Activated T-helper 9 cell treated with anti-CD3 and anti-CD28 coated beads, Interleukin-2, amount 50 U/mL, for 16 hours (primary cell): ENCODE data around the gene TOMT.
A peak's percentile ranks its signal among the peaks of the same experiment; 100 is the strongest.

Experiments
- DNase-seq: peaks from one replicate; pipeline ENCODE4 v3.0.0-alpha.2; 2020; ENCODE audit warnings: low read depth

The TOMT gene, protein sequence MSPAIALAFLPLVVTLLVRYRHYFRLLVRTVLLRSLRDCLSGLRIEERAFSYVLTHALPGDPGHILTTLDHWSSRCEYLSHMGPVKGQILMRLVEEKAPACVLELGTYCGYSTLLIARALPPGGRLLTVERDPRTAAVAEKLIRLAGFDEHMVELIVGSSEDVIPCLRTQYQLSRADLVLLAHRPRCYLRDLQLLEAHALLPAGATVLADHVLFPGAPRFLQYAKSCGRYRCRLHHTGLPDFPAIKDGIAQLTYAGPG

GRCh38 chr11:72105888-72106287 is at the start of gene TOMT:
Gene TOMT, plus strand, starts transcription at chr11:72105924. Its CDS starts 28 bp downstream, at chr11:72105952.
- no peak for DNase-seq

DNA sequence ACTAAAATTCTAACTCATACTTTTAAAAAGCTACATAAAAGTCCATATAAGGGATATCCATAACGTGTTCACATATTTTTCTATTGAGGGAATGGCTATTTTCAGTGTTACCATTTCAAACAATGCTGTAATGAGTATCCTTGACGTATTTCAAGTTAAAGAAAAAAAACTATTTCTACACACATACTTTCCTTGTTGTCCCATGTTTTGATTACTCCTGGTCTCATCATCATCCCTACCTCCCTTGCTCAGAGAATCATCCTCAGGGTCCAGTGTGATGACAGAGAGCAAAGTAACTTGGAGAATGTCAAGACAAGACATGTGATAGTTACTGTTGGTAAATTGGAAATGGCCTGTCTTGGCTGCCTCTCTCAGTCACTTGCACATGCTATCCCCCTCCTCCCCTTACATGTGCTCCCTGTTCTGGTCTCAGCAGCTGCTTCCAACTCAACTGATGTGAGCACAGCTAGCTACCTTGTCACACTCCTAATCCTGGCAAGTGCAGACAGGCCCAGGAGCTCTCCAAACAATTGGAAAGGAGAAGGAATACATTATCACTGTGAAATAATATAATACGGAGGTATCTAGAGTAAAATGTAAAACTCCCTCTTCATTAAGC is 47.2 kb upstream of the TOMT start:
- no peak for DNase-seq

DNA sequence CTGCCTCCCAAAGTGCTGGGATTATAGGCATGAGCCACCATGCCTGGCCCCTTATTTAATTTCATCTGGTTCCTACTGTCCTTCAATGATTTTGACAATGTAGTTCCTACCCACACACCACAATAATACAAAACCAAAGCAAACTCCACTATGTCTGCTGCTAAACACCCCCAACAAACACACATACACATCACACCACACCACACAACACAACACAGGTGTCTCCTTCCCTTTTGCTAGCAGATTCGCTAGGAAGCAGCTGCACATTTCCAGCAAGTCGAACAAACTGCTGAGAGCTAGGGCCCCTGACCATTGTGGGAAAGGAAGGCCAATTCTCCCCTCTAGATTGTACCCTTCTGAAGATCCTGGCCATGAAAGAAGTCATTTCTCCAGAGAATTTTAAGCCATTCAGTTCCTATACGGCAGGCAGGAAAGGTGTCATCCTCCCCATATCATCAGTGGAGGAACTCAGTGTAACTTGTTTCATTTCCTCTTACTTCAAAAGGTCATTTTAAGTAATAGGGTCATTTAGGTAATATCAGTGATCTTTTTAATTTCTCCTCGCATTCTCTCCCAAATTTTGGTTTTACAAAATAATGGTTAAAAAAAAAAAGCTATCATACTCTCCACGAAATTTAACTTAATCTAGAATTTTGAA is 43.9 kb upstream of the TOMT start:
- no peak for DNase-seq

DNA sequence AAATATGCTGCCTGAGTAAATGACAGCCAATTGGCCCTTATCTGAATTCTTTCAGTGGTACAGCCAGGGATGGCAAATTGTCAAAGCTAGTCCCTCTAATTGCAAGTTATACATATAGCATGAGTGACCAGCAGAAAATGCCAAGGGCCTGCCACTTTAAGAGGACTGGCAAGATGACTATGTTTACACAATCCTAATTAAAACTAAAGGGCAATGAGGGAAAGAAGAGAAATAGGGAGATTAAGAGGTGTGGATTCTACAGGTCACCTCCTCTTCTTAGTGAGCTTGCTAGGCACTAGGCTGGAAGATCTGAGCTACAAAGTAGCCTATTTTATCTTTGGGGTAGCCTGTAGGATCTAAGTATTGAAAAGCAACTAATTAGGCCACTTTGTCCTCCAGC is 38.9 kb upstream of the TOMT start:
- no peak for DNase-seq

- DNase-seq = no peak
These were observed 38.5 kb upstream of the TOMT start for GRCh38 chr11:72067266-72067665.

DNA sequence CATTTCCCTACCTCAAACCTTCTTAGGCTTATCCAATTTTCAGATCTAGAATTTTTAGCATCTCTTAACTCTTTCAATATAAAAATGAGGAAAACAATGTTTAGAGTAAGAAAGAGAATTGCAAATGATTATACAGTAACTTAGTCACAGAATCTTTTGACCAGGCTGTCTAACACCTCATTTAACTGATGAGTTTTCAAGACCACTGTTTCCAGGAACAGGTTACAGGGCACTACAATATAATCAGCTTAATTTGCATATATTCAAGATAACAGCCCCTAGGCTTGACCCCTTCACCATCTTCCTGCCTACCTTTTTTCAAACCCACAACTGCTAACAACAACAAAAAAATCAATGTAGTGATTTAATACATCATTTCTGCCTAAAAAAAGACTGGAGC is 38.0 kb upstream of the TOMT start:
- DNase-seq = no peak

DNA sequence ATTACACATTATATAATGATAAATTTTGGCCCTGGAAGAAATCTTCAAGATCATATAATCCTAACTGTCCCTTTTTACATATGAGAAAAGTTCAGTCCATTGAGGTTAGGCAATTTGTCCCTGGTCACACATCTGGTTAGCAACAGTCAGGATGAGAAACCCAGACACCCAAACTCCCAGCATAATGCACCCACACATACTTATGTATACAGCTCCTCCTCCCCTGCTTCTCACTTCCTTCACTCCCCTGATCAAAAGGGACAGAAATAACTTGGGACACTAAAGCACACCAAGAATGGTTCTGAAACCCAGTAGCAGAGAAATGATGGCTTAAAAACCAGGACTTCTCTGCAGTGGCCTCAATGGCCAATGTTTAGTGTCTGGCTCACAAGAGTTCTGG is 36.5 kb upstream of the TOMT start:
- DNase-seq = no peak

DNA sequence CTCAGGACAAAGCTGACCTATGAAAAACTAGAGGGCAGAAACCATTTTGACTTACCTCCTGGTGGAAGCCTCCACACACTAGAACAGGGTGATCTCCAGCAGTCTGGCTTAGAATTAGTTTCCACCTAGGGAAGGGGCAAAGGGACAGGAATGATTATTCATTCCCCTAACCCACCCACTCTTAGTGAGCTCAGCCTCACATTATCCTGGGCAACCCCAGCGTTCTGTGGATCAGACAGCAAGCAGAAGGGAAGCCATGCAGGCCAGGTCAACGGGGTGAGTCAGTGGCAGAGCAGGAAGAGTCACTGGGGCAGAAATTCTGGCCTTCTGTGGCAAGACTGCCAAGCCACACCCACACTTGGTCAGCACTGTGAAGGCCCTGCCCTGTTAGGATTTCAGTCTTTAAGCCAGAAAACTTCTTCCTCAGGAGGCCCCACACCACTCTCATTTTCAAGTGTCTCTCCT is 35.9 kb upstream of the TOMT start:
- no peak for DNase-seq

DNA sequence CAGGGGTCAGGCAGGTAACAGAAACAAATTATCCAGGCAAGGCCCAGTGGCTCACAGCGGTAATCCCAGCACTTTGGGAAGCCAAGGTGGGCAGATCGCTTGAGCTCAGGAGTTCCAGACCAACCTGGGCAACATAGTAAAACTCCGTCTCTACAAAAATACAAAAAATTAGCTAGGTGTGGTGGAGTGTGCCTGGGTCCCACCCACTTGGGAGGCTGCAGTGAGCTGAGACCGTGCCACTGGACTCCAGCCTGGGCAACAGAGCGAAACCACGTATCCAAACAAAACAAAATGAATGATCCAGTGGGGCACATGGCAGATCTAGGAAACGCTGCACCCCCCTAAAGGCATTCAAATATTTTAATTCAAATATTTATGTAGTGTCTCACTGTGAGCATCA is 35.2 kb upstream of the TOMT start:
- no peak for DNase-seq

- no peak for DNase-seq
These were observed 33.4 kb upstream of the TOMT start for GRCh38 chr11:72072348-72072747.

DNA sequence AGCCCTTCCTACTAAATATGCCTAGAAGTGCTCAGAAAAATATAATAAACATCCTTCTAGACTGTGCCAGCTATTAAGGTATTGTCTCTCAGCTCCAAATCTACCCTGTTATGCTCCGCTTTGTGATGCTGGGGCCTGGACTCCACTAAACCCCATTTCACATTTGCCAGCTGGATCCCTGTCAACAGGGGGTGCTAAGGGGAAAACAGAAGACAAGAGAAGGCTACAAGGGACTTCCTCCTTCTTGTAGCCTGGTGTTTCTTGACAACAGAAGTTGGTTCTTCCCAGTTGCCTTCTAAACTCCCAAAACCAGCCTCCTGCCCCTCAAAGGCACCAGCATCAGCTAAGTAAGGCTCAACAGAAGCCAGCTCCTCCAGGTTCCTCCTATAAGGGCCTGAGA is 30.6 kb upstream of the TOMT start:
- DNase-seq = no peak

GRCh38 chr11:72075756-72076155 is 30.0 kb upstream of the TOMT start:
- no peak for DNase-seq

DNA sequence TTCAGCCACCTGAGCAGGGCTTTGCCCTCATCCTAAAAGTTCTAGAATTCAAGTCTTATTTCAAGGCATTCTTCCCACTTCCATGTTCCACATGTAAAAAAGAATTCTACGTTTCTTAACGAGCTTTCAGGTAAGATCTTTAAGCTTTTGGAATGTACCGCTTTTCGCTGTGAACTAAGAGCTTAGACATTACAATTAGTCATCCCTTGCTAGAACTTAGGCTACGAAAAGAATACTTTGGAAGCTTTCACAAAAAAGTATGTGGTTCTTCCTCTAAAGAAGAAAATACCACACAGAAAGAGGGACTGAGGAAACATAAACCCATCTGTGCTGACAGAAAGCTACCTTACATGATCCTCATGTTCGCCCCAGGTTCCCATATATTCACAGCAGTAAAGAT is 27.2 kb upstream of the TOMT start:
- DNase-seq = no peak

GRCh38 chr11:72079819-72080325 is 25.9 kb upstream of the TOMT start:
- DNase-seq = no peak

DNA sequence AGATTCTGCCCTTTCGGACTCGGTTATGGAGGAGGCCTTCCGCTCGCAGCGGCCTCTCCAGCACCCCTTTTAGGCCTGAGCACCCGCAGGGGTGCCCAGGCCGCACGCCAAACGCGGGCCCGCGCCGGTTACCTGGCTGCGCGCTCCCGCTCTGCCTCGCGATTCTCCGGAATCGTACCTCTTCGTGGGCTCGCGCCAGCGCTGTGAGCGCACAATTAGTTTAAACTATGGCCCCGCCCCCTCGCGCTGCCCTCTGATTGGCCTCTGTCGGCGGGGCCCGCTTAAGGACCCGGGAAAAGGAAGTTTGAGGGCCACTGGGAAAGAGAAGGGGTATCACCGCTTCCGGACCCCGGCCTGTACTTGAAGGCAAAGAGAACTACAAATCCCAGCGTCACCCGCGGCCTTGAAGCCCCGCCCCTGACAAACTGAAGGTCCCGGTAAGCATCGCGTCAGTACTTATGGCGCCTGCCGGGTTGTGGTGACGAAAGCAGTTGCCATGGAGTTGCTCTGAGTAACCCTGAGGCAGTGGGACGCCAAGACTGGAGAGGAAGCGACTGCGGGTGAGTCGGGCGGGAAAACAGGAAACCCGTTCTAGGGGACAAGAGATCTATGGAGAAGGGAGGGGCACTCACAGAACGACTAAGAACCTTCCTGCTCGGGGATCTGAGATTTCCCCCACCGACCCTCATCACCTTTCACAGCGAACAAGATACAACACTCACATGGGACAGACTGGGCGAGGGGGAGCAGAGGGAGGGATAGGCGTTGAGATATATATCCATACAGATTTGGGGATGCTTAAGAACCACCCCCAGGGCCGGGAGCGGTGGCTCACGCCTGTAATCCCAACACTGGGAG is 25.2 kb upstream of the TOMT start, which contains the start of the genes LRRC51 and NUMA1:
Gene LRRC51 (plus strand): TSS at position 525 of the 858 bp plus-strand sequence. CDS start 8,234 bp downstream, outside the sequence.
Gene NUMA1 (minus strand): TSS at position 217 of the 858 bp plus-strand sequence. CDS start 44,599 bp downstream, outside the sequence.
- DNase-seq = peak; percentile 98

- DNase-seq = no peak
These were observed 24.5 kb upstream of the TOMT start for GRCh38 chr11:72081184-72081644.

DNA sequence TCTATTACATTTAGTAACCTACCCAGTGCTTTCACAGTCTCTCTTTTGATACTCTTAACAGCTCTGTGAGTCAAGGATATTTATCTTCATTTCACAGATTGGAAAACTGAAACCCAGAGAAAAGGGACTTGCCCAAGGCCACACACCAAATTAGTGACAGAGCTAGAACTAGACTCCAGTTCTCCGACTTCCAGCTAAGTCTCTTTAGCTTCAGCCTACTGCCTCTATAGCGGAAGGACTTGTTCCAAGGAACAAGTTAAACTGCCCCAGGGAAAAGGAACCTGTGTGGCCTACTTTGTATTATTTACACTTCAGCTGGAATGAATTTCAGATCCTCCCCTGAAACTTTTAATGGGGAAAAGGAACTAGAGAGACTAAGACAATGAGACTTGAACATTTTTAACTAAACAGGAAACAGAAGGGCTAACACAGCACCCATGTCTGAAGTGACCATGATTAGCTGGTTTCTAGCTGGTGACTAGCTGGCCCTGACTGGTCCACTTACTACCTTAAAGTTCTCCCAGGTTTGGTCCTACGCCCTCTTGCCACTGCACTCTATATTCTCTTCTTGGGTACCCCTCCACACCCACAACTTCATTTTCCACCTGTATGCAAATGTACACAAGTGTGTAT is 23.8 kb upstream of the TOMT start:
- DNase-seq = no peak

- DNase-seq = no peak
These were observed 22.3 kb upstream of the TOMT start for GRCh38 chr11:72083414-72083813.

GRCh38 chr11:72084076-72084475 is 21.6 kb upstream of the TOMT start:
- DNase-seq = no peak

DNA sequence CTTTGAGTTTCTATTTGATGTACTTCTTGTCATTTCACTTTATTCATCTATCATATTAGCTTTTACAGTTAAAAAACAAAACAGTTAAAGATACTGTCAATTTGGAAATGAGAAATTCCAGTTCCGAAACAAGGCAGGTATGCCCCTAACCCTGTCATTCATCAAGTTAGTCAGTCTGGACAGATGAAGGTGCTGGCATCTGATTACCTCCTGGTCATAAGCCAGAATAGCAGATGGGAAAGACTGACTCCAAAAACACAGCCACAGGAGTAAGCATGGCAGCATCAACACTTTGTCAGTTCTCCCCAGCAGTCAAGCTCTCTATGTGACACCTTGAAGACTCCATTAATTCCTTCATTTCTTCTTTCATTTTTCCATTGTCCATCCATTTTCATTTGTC is 20.8 kb upstream of the TOMT start:
- no peak for DNase-seq

DNA sequence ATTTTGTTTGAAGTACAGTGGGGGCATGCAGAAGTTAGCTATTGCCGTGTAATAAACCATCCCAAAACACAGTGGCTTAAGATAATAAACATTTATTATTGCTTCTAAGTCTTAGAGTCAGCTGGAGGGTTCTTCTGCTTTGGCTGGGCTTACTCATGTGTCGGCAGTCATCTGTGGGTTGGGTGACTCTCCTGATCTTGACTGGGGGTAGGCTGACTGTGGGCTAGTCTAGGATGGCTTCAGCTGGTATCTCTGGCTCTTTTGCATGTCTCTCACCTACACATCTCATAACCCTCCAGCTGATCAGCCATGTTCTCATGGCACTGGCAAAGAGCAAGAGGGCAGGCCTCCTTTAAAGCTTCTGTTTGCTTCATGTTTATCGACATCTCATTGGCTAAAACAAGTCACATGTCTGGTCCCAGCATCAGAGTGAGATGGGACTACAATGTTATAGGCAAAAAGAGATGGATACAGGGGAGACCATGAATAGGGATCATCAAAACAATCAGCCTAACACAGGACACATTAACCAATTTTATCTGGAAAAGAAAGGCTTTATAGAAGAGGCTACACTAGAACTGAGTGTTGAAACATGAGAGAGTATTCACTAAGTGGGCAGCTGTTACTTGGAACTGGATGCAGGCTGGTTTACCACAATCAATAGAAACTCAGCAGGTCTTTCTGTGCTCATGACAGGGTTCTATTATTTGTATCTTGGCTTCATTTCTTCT is 19.9 kb upstream of the TOMT start:
- DNase-seq = no peak
